Measurements from ENCODE around the gene CILP. TPM values are rescaled to one million over a fixed set of nuclear protein-coding genes. Genes with fewer than 3 reads are reported as not detected.

Gene CILP, protein sequence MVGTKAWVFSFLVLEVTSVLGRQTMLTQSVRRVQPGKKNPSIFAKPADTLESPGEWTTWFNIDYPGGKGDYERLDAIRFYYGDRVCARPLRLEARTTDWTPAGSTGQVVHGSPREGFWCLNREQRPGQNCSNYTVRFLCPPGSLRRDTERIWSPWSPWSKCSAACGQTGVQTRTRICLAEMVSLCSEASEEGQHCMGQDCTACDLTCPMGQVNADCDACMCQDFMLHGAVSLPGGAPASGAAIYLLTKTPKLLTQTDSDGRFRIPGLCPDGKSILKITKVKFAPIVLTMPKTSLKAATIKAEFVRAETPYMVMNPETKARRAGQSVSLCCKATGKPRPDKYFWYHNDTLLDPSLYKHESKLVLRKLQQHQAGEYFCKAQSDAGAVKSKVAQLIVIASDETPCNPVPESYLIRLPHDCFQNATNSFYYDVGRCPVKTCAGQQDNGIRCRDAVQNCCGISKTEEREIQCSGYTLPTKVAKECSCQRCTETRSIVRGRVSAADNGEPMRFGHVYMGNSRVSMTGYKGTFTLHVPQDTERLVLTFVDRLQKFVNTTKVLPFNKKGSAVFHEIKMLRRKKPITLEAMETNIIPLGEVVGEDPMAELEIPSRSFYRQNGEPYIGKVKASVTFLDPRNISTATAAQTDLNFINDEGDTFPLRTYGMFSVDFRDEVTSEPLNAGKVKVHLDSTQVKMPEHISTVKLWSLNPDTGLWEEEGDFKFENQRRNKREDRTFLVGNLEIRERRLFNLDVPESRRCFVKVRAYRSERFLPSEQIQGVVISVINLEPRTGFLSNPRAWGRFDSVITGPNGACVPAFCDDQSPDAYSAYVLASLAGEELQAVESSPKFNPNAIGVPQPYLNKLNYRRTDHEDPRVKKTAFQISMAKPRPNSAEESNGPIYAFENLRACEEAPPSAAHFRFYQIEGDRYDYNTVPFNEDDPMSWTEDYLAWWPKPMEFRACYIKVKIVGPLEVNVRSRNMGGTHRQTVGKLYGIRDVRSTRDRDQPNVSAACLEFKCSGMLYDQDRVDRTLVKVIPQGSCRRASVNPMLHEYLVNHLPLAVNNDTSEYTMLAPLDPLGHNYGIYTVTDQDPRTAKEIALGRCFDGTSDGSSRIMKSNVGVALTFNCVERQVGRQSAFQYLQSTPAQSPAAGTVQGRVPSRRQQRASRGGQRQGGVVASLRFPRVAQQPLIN
- 5.5 and 6.7 TPM in 2 replicates for total RNA-seq

DNA sequence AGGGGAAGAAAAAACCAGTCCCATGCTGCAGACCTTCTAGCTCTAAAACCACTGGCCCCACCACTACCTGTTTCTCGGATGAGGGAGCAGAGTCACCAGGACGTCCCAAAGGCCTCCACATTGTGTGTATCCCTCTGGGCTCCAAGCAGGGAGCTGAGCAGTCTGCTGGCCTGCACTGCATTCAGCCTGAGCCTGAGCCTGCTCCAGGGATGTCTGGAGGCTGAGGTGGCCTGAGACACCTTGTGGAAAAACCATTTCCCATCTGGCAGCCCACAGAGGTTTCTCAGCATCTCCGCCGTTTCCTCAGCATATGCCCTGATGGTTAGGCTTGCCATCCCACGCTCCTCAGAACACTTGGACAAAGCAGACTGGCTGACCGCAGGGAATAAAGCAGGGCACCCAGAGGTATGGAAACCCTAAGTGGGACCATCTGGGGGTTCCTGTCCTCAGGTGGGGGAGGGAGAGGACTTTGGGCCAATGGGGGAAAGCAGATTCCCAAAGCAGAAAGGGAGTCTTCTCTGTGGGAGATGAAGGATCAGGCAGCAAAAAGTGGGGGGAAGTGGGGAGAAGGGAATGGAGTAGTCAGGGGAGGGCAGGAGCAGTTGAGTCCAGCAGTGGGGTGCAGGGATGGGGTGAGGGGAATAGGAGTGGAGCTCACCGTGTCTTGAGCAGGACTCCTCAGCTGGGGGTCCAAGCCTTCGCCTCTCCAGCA, at the start of gene CILP:
TSS of gene CILP (minus strand) at position 704 of the 712 bp plus-strand sequence. CDS start 1,718 bp downstream, outside the sequence.

DNA sequence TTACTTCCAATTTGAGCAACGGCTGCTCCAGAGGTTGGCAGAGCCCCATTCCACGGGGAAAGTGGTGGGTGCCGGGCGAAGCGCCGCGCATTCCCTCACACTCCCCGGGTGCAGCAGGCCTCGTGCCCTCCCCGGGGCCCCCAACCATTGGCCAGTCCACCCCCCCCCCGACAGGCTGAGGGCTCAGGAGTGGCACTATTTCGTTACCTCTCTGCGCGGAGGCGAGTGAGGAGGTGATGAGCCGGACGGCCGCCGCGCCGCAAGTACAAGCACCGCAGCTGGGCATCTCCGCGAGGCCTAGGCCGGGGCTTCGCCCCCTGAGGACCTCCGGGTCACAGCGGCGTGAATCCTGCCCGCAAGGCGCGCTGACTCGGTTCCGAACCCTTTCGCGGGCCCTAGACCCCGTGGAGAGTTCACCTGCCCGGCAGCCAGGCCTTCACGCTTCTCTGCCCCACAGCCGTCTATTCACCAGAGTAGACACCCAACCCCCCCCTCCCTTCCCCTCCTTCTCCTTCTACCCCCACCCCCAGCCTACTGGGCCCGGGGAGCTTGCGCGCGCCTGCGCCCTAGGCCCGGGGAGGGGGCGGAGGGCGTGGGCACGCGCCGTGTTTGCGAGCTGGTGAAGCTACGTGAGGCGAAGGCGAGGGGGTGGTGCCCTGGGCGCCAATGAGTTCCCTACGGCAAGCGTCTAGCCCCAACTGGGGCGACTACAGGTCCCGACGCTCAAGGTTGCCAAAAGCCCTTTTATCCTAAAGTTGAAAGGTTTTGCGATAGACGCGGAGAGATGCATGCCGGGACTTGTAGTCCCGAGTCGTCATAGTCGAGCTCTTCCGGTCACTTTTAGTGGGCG, 26.2 kb downstream of the CILP start, which contains the start of gene CLPX:
TSS of gene CLPX (minus strand) at position 475 of the 850 bp plus-strand sequence. CDS start at position 286, 189 bp downstream.

Other genes with a start within 250 kb of the CILP start
- gene SPG21, start 221.6 kb downstream of the CILP start, total RNA-seq, result 69.1 and 69.5 TPM in 2 replicates
- gene MTFMT, start 181.8 kb downstream of the CILP start, total RNA-seq, result 16.2 and 21.5 TPM in 2 replicates
- not detected in 2 replicates for gene SLC51B, start 166.1 kb downstream of the CILP start, total RNA-seq
- gene RASL12, start 143.5 kb downstream of the CILP start, total RNA-seq, result 6.7 and 8.1 TPM in 2 replicates
- not detected in 2 replicates for gene KBTBD13, start 134.7 kb downstream of the CILP start, total RNA-seq
- 0.39 and 0.75 TPM in 2 replicates for gene UBAP1L, start 96.3 kb downstream of the CILP start, total RNA-seq
- gene PDCD7, start 77.7 kb downstream of the CILP start, total RNA-seq, result 21.8 and 30.0 TPM in 2 replicates
- 24.2 and 33.9 TPM in 2 replicates for gene CLPX, start 26.1 kb downstream of the CILP start, total RNA-seq
- 4.0 and 5.2 TPM in 2 replicates for gene PARP16, start 75.4 kb upstream of the CILP start, total RNA-seq
- not detected in 2 replicates for gene RNU5A-1, start 84.6 kb upstream of the CILP start, total RNA-seq
- gene RNU5B-1, start 93.2 kb upstream of the CILP start, total RNA-seq, result not detected in 2 replicates
- not detected in 2 replicates for gene IGDCC3, start 166.5 kb upstream of the CILP start, total RNA-seq
- 1.2 and 2.1 TPM in 2 replicates for gene IGDCC4, start 211.5 kb upstream of the CILP start, total RNA-seq

Data from cardiac ventricle fibroblast (primary cell).